NB4 (cell line): Measurements from ENCODE around the gene MVP.

Experiments
- CTCF ChIP-seq: IDR thresholded peaks from one replicate; pipeline ENCODE4 v1.5.1; 2012; ENCODE audit warnings: low read depth, low read length
- POLR2A ChIP-seq: IDR thresholded peaks from 2 replicates; pipeline ENCODE4 v1.6.1; 2011; ENCODE audit warnings: mild to moderate bottlenecking; ENCODE audit not compliant: insufficient read length; ENCODE audit errors: extremely low read depth

- TF ChIP-seq CTCF (no peak), POLR2A (no peak)
Observed at GRCh38 chr16:29775742-29776408, 44.4 kb upstream of the MVP start.
